Stimulated activated CD4-positive, alpha-beta T cell treated with anti-CD3 and anti-CD28 coated beads, Interleukin-12 subunit alpha, Interleukin-12 subunit beta, amount 100 ng/mL, for 4 hours (primary cell): Measurements from ENCODE around the gene CMPK1.

ENCODE experiments used
- DNase-seq: peaks from one replicate; pipeline ENCODE4 v3.0.0-alpha.2; 2020

CMPK1 gene

DNA sequence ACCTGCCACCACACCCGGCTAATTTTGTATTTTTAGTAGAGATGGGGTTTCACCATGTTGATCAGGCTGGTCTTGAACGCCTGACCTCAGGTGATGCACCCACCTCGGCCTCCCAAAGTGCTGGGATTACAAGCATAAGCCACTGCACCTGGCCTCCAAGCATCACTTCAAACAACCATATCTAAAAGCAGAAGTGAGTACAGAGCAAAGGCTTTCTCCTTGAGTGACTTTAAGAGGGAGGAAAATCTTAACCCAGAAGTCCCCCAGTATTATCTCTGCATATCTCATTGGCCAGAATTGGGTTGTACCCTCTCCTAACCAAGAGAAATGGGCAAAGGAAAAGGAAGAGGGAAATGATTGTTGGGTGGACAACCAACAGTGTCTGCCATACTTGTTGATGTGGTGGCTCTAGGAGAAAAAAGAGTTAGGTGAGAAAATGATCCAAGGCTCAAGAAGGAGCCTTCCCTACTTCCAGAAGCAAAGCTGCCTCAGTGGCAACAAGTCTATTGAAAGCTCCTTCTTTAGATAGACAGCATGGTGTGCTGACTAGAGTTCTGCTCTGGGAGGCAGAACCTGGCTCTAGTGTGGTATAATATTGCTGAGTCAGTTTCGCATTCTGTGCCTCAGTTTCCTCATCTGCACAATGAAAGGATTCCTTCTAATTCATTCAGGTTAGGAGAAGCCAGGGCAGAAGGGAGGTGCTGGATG is 65.7 kb downstream of the CMPK1 start:
- DNase-seq: no peak

DNA sequence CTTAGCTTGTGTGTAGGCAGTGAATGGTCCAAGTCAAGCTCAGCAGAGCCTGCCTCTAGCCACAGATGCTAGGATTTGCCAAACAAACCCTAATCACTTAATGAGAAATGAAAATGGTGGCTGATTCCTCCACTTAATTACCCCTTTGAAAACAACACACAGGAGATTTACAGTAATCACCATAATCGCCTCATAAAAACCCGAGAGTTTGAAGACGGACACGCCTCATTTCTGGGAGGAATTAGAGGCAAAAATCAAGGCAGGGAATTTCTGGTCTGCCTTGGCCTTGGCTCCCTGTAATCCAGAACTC is 66.2 kb downstream of the CMPK1 start:
- no peak for DNase-seq

DNA sequence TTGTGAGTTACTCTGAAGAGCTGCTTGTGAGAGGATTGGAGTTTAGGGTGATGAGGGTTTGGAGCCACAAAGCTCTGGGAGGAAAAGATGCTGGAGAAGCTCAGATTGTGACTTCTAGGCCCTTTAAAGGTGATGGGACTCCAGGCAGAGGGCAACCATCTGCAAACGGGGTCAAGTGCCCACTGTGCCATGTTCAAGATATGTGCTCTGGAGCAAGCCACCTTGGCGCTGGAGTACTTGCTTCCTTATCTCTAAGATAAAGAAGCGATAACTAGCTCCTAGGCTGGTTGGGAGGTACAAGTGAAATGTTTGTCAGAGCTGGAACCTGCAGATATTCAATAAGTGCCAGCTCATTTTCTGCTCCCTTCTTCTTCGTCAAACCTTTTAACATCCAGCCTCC is 68.2 kb downstream of the CMPK1 start:
- no peak for DNase-seq

DNA sequence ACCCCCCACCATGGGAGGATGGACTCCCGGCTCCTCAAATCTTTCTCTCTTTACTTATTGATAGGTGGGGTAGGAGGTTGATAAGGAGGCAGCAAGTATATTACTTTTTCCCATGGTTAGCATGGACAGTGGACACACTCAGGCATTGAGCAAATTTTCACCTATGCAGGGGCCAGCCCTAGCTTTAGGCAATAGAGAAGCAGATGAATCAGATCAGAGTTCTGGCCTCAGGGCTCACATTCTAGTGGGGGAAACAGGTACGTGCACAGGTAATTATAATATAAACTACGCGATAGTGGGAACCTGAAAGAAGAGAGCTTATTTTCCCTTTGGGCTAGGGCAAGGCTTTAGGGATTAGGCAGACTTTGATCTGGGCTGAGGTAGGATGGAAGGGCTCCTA is 69.0 kb downstream of the CMPK1 start:
- no peak for DNase-seq

DNA sequence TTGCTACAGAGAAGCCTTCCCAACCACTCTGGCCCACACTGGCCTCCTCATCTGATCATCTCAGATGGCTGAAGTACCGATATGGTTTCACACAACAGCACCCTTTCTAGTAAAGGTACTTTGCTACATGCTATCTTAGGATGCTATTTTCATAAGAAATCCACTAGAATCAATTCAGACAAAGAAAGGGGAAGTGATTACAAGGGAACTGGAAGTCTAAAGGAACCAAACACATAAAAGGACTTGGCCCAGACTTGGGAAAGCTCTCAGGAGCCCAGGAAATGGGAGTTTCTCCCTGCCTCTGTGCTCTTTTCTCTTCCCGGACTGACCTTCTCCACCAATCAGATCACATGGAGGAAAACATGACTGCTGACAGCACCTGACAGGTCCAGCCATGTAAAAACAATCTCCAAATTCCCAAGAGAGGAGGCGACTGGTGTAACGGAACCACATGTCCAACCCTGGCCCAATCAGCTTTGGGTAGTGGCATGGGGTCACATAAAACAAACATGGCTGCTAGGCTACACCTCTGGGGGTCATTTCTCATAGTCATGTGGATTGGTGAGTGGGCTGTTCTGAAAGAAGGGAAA is 69.8 kb downstream of the CMPK1 start:
- no peak for DNase-seq

DNA sequence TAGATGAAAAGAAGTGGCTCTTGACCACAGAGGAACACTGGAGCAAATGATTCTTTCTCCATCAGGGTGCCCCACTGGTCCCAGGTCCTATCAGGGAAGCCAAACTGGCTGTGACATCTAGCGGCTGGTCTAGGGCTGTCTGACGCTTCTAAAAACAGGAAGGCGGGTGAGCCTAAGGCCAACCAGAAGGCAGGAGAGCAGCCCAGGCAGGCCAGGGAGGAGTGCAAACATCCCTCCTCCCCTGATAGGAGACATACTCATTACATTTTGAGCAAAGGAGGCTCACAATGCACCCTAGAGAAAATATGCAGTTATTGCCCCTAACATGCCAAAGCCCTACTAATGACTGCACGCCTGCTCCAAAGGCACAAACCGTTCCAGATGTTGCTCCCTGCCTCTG is 72.1 kb downstream of the CMPK1 start:
- no peak for DNase-seq

DNA sequence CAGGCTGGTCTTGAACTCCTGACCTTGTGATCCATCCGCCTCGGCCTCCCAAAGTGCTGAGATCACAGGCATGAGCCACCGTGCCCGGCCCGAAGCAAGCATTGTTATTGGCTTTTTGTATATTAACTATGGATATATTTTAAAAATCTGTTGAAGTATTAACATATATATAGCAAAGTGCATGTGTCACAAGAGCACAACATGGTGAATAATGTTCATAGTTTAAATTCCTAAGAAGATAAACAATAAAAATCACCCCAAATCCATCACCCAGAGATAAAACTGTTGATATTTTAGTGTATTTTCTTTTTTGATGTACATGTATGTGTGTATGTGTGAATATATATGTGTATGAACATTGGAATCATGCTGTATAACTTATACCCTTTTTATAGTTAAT is 73.4 kb downstream of the CMPK1 start:
- DNase-seq: no peak

DNA sequence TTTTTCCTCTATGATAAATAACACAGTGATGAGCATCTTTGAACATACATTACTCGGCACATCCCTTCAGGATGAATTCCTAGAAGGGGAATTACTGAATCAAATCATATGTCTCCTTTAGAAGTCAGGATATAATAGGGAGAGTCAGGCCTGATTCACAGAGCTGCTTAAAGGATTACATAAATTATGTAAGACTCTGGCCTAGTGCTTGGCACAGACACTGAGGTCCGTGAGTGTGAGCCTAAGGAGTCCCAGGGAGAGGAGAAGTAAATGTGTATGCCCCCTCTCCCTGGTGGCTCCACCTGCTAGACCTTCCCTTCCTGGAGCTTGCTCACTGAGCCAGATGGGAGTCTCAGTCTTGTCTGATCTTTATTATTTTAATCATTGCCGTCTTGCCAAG is 73.9 kb downstream of the CMPK1 start:
- DNase-seq: no peak

DNA sequence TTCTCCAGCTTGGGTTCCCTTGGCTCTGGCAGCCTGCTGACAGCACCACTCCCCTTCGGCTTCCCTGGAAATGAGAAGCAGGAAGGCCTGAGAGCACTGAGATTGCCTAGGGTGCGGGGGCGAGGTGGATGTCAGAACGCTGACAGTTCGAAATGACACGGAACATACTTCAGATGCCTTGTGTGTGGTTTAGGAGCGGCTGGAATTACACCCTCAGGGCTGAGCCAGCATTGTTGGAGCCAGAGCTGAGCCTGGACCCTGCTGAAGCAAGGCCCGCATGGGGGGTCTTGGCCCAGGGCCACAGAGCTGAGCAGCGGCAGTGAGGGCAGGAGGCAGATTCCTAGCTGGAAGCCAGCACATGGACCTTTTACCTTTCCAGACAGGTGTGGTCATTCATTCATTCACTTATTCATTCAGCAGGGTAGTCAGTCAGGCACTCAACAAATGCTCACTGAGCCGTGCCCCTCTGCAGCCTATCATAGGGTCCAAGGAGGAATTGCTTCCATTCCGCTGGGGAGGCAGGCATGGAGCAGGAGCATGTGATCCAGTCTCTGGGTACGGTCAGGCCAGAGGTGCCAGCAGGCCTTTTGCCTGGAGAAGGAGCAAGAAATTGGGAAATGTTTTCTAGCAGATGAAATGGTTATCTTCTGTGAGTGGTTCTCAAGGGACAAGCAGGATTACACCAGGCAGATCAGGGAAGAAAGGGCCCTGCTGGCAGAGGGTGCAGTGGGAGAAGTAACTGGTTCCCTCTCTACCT is 75.9 kb downstream of the CMPK1 start:
- no peak for DNase-seq

DNA sequence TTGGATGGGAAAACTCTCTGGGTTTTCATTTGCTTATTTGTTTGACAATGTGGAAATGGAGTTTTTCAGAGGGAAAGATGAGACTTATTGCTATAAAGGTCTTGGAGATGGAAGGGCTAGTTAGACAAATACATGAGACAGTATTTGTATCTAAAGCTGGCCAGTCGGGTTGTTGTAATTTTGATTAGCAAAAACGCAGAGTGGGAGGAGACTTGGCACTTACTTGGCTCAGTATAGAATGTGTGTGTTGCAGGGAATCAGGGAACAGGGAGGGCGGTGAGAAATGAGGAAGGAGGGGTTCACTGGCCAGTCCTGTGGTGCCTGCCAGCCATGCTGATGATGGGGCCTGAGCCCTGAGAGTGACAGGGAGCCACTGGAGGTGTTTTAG is 76.5 kb downstream of the CMPK1 start:
- DNase-seq: no peak

DNA sequence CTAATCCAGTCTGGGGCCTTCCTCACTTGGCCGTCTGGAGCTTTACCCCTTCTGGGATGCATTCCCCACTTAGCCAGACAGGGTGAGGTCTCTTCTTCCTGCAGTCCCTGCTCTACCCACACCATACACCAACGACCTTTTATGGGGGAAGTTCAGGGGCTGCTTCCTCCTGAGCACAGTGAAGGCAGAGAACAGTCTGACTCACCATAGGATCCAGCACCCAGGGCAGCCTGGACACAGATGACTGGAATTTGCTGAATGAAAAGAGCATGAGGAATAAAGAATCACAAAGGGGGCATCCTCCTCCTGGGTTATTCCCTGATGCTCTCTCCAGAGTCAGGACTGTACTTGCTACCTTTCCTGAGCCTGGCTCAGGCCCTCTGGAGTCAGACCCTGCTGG is 77.8 kb downstream of the CMPK1 start:
- no peak for DNase-seq

DNA sequence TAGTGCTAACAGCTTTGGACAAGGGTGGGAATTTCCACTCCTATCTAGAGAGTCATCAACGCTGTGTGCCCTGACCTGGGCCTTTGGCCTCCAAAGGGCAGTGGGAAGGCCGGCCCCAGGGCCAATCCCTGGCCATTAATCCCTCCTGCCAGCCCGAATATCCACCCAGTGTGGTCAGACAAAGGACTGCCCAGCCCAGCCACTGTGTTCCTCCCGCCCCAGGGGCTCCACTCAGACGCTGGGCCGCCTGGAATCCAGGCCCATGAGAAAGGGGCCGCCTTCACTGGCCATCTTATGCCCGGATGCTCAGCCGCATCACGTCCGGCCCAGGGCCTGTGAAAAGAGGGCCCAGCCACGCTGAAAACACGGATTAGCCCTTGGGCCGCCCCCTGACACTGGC is 78.8 kb downstream of the CMPK1 start:
- DNase-seq: no peak

DNA sequence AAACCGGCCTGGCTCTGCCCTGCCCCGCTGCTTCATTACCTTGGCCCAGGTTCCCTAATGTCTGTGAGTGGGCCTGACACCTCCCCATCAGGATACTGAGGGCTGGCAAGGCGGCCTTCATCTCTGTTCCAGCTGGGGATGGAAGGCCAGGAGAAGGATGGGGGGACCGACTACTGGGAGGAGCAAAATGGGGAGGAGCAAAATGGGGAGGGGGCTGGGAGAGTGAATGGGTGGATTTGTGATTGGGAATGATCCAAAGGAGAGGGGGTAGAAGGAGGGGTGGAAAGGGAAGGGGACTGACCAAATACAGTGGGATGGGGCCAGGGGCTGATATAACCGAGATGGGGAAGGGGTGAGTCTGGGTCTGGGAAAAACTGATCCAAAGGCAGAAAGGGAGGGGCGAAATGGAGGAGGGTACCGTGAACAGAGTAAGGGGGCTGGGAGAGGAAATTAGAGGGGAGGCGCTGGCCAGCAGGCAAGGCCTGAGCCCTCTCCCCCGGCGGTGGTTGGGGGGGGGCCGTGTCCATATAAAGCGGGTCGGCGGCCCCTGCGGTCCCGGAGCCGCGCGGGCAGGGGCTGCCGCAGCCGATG is 82.2 kb downstream of the CMPK1 start, which contains the start of gene FOXE3:
Gene FOXE3 (plus strand): TSS at position 558 of the 591 bp plus-strand sequence. CDS start 31 bp downstream, at position 589.
- no peak for DNase-seq

DNA sequence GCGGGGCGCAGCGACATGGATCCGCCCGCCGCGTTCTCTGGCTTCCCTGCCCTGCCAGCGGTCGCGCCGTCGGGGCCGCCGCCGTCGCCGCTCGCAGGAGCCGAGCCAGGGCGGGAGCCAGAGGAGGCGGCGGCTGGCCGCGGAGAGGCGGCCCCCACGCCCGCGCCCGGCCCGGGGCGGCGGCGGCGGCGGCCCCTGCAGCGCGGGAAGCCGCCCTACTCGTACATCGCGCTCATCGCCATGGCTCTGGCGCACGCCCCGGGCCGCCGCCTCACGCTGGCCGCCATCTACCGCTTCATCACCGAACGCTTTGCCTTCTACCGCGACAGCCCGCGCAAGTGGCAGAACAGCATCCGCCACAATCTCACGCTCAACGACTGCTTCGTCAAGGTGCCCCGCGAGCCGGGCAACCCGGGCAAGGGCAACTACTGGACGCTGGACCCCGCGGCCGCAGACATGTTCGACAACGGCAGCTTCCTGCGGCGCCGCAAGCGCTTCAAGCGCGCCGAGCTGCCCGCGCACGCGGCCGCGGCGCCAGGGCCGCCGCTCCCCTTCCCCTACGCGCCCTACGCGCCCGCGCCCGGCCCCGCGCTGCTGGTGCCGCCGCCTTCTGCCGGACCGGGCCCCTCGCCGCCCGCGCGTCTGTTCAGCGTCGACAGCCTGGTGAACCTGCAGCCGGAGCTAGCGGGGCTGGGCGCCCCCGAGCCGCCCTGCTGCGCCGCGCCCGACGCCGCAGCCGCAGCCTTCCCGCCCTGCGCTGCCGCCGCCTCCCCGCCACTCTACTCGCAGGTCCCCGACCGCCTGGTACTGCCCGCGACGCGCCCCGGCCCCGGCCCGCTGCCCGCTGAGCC is 83.0 kb downstream of the CMPK1 start:
- no peak for DNase-seq

DNA sequence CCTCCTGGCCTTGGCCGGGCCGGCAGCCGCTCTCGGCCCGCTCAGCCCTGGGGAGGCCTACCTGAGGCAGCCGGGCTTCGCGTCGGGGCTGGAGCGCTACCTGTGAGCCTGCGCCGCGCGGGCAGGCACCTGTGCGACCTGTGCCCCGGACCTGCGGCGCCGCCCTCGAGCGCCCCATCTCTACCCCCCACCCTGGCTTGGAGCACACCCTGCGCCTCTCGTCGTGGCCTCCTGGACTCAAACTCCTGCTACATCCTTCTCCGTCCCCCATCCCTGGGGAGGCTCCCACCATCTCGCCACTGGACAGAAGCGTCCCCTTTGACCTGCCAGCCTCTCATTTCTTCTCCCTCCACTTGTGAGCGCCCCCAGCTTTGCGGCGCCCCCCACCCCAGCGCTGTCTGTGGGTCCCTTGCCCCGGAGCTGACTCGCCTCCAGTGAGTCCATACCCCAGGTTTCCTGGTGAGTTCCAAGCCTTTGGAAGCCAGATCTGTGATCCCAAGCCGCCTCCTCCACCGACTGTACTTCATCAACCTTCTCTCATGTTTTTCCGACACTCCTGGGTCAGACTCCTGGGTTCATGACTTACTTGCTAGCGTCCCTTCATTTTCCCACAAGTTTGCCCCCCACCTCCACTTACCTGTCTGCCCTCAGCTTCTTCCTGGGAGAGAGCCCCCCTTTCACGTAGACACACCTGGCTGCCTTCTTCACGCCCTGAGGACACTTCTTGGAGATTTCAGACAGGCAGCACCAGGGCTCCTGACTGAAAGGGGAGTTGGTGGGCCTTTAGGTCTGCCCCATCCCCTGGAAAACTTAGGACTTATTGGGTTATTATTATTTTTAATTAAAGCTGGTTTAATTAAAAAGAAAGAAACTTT is 83.8 kb downstream of the CMPK1 start:
- no peak for DNase-seq

DNA sequence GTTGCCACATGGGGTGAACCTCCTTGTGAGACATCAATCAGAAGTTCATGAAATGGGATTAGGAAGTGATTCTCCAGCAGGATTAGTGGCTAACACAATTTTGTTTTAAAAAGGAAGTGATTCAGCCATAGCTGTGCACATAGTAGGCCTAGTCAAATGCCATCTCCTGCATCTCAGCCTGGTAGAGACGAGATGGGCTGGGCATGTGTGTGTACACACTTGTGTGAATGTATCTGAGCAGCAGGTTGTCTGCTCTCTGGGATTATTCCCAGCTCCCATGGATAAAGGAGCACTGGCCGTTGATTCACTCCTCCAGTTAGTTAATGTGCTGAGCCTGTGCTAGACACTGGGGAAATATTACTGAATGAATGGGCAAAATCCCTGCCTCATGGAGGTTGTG is 84.5 kb downstream of the CMPK1 start:
- DNase-seq: no peak

DNA sequence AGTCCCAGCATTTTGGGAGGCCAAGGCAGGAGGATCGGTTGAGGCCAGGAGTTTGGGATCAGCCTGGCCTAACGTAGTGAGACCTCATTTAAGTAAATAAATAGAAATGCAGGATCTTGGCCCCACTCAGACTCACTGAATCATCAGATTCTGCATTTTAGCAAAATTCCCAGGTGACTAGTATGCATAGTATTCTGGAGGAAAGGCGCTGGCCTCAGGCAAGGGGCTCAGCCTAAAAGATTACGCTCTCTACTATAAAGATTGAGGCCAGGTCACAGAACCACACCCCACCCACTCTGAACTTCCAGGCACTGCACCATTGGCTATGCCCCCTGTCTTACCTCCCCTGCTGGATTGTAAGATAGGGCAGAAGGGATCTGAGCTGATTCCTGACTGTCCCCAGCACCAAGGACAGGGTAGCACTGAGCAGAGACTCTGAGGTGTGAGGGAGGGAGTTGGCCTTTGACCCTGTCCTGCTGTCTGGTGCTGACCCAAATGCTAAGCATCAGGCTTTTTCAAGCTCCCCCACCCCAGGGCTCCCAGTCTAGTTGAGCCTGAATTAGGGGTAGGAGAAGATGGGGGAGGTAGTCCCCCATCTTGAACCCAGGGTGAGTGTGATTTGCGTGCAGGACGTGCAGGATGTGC is 85.2 kb downstream of the CMPK1 start:
- DNase-seq: no peak

DNA sequence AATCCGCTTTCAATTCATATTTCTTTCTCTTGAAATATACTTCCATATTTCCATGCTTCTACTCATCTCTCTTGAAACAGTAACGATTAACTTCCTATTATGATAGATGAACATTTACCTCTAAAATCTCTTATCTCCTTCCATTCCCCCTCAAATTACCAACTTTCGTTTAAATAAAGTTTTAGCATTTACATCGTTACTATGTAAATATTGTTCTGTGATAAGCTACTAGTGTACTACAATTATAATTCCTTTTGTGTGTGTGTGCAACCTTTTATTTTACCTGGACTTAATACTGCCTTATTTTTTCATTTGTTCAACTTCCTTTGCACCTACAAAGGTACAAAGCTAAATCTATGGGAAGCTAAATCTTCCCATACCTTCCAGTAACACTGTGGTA is 87.0 kb downstream of the CMPK1 start:
- no peak for DNase-seq

DNA sequence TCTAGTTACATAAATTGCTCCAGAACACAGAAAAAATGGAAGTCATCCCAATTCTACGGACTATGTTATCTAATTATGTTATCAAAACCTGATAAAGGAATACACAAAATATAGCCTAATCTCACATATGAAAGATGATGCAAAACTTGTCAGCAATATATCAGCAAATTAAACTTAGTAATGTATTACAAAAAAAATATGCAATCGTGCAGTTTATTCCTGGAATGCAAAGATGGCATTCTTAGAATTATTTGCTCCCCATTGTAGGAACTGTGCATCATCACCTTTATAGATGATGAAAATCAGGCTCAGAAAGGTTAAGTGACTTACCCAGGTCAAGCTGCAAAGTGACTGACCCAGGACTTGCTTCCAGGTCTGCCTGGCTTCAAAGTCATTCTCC is 90.3 kb downstream of the CMPK1 start:
- no peak for DNase-seq

DNA sequence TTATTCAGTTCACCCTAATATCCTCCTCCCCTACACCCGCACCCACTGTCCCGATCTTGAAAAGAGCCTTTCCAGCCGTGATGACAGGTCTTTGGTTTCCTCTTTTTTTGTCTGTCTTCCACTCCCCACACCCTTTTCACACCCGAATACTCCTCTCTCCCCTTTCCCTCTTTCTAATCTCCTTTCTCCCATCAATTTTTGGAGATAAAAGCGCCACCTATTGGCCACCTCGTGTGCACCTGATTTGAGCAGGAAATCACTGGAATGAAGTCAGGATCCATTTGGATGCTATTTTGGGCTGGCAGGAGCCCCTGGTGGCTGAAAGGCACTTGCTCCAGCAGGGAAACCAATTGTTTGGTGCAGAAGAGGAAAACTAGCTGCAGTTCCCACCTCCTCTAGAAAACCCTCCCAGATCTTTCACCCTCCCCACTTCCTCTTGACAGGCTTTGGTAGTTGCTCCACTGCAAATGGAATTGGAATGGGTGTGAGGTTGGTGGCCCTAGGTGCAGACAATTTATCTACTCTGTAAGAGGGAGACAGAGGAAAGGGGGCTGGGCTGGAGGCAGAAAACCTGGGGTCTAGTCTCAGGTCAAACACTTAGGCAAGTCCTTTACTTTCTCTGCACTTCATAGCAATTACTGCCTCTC is 90.9 kb downstream of the CMPK1 start:
- no peak for DNase-seq
